ENCODE data around the gene ABRACL.

The ABRACL gene

DNA sequence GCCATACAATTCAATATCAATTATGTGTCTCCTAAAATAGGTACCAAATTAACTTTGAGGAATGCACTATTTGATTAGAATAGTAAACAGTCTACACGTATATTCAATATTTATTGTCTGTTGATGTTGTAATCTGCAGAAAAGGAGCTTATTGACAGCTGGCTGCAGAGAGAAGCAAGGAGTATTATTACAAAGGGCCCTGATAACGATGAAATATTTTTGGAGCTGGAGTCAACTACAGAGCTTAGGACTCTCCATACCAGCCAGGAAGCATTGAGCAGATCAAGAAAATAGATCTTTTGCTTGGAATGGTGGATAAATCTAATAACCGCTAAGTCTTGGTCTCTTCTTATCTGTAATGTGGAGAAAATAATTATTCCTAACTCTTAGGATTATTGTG is 25.5 kb downstream of the ABRACL start:
- no peak for DNase-seq (ENCODE audit: low spot score)

- DNase-seq (ENCODE audit: low spot score), result no peak
These were observed 27.2 kb downstream of the ABRACL start for GRCh38 chr6:139055709-139056108.

GRCh38 chr6:139058029-139058428 is 29.5 kb downstream of the ABRACL start:
- DNase-seq (ENCODE audit: low spot score), result no peak

DNA sequence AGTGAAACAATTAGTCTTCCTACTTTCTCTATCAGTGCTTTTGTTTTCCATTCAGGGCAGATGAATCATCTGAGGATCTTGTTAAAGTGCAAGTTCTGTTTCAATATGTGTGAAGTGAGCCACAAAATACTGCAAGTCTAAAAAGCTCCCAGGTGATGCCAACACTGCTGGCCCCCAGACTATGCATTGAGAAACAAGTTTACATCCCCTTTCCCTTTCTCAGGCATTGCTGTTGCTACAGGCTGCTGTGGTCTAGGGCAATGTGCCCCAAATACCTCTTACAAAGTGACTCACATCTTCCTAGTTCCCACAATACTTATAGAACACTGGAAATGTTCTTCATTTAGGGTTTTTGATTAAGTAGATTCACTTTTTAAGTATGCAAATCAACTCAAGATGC is 31.8 kb downstream of the ABRACL start:
- DNase-seq (ENCODE audit: low spot score), result peak; percentile 57

- DNase-seq (ENCODE audit: low spot score), result peak; percentile 36
These were observed 34.5 kb downstream of the ABRACL start for GRCh38 chr6:139062932-139063646.

DNA sequence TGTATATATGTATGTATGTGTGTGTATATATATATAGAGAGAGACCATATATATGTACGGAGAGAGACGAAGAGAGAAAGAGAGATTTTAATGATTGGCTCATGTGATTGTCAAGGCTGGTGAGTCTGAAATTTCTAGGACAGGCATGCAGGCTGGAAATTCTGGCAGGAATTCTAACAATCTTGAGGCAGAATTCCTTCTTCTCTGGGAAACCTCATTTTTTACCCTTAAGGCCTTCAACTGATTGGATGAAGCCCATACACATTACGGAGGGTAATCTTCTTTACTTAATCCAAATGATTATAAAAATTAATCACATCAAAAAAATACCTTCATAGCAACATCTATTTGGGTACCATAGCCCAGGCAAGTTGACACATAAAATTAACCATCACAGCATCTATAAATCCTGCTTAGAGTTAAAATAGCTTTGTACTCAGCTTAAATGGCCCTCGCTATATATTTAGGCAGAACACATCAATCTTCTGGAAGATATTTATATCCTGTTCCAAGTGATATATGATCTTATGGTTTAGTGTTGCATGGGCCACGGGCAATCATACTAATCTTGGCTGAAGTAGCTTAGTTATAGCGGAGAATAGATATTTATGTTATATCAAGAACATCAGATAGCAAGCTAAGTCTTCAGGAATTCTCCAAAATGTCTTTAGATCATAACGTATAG is 36.6 kb downstream of the ABRACL start:
- no peak for DNase-seq (ENCODE audit: low spot score)

GRCh38 chr6:139066080-139066479 is 37.5 kb downstream of the ABRACL start:
- DNase-seq (ENCODE audit: low spot score), result no peak

DNA sequence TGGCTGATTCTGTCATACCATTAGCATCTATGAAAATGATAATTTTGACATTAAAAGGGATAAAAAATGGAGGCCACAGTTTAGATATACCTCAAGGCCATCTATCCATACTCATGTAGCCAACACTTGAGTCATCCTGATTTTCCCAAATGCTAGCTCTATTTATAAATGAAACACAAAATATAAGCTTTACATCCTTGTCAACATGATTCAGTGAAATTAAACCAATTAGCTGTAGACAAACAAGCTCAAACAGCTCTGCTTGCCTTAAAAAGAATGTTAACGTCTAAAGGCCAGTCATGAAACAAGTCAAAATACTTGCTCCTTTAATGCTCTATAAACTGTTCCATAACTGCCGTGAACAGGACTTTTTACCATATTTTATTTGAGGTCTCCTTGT is 40.3 kb downstream of the ABRACL start:
- no peak for DNase-seq (ENCODE audit: low spot score)

GRCh38 chr6:139073118-139073517 is 44.6 kb downstream of the ABRACL start:
- no peak for DNase-seq (ENCODE audit: low spot score)

DNA sequence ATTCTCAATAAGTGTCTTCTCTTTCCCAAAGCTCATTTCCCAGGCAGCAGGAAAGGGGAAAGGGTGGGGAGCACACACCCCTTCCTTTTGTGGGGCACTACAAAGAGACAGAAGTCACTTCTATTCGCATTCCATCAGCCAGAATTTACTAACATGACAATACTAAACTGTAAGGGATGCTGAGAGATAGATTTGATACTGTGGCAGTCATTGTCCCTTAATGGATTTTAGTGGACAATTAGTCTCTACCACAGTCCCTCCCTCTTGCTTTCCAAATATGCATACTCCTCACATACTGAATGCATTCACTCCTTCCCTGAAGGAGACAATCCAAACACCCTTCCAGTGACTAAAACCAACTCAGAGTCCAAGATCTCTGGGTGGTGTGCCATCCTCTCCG is 50.5 kb downstream of the ABRACL start:
- no peak for DNase-seq (ENCODE audit: low spot score)

DNA sequence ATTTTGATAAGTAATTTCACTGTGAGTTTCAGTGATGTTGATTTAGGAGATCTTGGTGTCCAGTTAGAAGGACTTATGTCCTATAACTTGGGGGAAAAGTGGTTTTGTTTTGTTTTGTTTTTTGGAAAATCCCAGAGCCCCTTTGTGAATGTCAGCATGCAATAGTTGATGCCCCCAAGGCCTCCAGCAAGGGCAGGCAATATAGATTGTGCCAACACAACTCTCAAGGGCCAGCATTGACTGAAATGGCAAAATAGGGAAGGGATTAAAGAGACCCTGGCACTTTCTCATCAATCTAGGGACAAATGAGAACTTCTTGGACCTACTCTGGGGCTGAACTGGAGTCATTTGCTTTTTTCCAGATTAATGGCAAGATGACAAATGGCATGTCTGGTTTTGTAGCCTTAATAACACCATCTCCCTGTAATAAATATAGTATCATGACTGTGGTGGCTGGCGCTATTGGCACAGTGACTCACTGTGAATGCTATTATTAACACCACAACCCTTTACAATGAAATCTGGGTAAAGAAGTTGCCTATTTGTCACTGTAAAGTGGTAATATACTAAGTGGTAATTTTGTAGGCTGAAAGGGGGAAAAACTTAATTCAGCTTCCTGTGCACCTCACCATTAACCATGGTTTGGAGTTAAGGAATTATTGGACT is 51.8 kb downstream of the ABRACL start:
- no peak for DNase-seq (ENCODE audit: low spot score)

DNA sequence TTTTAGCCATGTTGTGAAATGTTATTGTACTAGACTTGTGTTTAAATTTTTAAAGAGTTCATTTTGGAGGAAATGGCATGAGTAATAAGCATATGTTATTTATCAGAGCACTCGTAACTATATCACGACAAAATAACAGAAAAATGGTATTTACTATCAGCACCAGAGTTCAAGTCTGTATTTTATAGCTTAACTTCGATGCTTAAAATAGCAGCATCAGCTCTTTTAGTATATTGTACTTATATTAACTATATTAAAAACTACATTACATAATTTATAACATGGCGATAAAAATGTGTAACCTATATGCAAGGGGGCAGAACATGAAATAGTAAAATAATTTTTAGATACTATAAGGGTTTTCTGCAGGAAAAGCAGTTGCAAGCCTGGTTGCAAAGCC is 52.9 kb downstream of the ABRACL start:
- no peak for DNase-seq (ENCODE audit: low spot score)

- no peak for DNase-seq (ENCODE audit: low spot score)
These were observed 53.8 kb downstream of the ABRACL start for GRCh38 chr6:139082370-139082769.

DNA sequence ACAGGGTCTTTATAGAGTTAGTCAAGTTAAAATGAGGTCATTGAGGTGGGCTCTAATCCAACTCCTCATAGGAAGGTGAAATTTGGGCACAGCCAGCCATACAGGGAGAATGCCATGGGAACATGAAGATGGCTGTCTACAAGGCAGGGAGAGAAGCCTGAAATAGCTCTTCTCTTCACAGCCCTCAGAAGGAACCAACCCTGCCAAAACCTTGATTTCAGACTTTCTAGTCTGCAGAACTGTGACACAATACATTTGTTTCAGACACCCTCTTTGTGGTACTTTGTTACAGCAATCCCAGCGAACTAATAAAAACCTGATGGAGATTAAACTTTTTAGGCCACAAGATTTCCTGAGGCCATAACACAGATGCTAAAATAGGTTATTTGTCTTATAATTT is 63.3 kb downstream of the ABRACL start:
- no peak for DNase-seq (ENCODE audit: low spot score)
